HAP-1 (cell line): ENCODE data around the gene TAS2R3.
A peak's percentile ranks its signal among the peaks of the same experiment; 100 is the strongest.
"Not testable (repeated sequence)": the region's sequence is repeated elsewhere in the genome, so short reads cannot be mapped to it uniquely, and the experiment has no call there.

Experiments
- DNase-seq, 2 experiments: peaks; one replicate each; pipeline ENCODE4 v3.0.0-alpha.2; 2016 to 2020; ENCODE audit warnings: low spot score in 2 of 2
- H3K27me3 ChIP-seq: fragments of 250-450 bp; sonication (Bioruptor Pico); 2 replicates; pipeline ENCODE4 v1.5.1; 2020; ENCODE audit warnings: low read depth, mild to moderate bottlenecking, moderate library complexity
- H3K36me3 ChIP-seq: fragments of 250-450 bp; sonication (Bioruptor Pico); replicated peaks from 2 replicates; pipeline ENCODE4 v1.5.1; 2020; ENCODE audit warnings: mild to moderate bottlenecking
- H3K4me1 ChIP-seq: fragments of 250-450 bp; sonication (Bioruptor Pico); 2 replicates; pipeline ENCODE4 v1.5.1; 2020; ENCODE audit warnings: mild to moderate bottlenecking
- H3K4me3 ChIP-seq: fragments of 250-450 bp; sonication (Bioruptor Pico); 2 replicates; pipeline ENCODE4 v1.5.1; 2020; ENCODE audit warnings: mild to moderate bottlenecking, moderate library complexity
- H3K9me3 ChIP-seq: fragments of 250-450 bp; sonication (Bioruptor Pico); 2 replicates; pipeline ENCODE4 v1.5.1; 2020; ENCODE audit warnings: mild to moderate bottlenecking, moderate library complexity
- in situ Hi-C: fragments of 300-500 bp; cut with MboI; formaldehyde crosslinking; loops from 3 replicates; pipeline ENCODE4 v1.14.3; 2020; ENCODE audit warnings: low sequenced_read_pairs, inconsistent platforms, mixed read lengths

Gene TAS2R3

DNA sequence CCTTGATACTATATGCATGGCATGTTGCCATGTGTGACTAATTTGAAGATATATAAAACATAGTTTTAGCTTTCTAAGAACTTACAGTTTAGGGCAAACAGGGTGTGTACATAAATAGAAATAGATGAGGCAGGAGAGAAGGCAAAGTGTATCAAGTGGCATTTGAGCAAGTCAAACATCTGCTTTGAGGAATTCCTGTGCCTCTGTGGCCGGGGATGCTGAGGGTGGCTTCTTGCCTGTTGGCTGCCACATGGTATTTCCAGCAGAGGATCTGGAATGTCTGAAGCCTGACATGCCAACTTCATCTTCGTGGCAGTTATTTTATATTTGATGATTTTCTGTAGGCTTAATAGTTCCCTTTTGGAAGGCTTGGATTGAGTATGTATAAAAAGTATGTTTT, 19.8 kb upstream of the TAS2R3 start:
- in situ Hi-C loops = no loop called here
- no peak overlapping the region for H3K4me3 ChIP-seq
- H3K36me3 ChIP-seq = peaks cover 94% of the 10 kb centered on the region
- no peaks in the 10 kb centered on the region for H3K27me3 ChIP-seq
- peaks cover 4% of the 10 kb centered on the region for H3K4me1 ChIP-seq
- no peaks in the 10 kb centered on the region for H3K9me3 ChIP-seq
- no peak for DNase-seq

DNA sequence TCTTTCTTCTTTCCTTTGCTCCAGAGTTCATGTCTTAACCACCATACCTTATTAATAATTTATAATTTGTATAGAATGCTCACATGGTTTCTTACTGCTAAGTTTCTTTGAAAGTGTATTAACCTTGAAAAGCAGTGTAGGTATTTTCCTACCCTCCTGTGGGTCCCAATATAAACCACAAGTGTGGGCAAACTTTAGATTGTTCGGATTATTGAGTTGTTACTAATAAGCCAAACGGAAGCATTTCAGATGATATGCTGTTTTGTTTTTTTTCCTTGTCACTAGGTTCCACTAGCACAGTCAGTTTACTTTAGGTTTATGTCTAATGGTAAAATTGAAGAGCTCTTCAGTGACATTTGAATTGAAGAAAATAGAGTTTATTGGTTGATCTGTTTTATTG, 15.5 kb upstream of the TAS2R3 start:
- Histone ChIP-seq H3K27me3 (no peaks in the 10 kb centered on the region), H3K36me3 (peaks cover 93% of the 10 kb centered on the region), H3K9me3 (peaks cover 5% of the 10 kb centered on the region; the same call in 1 of the 2 replicates), H3K4me3 (no peak overlapping the region), H3K4me1 (no peaks in the 10 kb centered on the region)
- no peak for DNase-seq
- in situ Hi-C loops = no loop called here

DNA sequence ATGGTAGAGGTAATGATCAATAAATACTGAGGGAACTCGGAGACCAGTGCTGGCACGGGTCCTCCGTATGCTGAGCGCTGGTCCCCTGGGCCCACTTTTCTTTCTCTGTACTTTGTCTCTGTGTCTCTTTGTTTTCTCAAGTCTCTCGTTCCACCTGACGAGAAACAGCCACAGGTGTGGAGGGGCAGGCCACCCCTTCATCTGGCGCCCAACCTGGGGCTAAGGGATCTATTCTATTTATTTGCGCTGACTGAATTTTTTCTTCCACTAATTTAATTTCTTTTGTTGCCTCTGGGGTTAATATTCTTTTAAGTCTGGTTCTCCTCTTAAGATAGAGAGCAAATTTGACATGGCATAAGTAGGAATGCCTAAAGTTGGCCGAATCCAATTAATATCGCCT, 12.0 kb upstream of the TAS2R3 start:
- DNase-seq = peak in 1 of 2 experiments; percentile 29
- in situ Hi-C loops, H3K4me1 ChIP-seq, H3K4me3 ChIP-seq, H3K9me3 ChIP-seq, H3K27me3 ChIP-seq: not testable (repeated sequence)
- peaks cover 73% of the 10 kb centered on the region for H3K36me3 ChIP-seq

- no peaks in the 10 kb centered on the region for H3K27me3 ChIP-seq
- H3K36me3 ChIP-seq = peaks cover 73% of the 10 kb centered on the region
- in situ Hi-C loops = no loop called here
- H3K4me3 ChIP-seq = no peak overlapping the region
- no peak for DNase-seq
- no peaks in the 10 kb centered on the region for H3K4me1 ChIP-seq
- H3K9me3 ChIP-seq = peaks cover 5% of the 10 kb centered on the region; the same call in 1 of the 2 replicates
These were observed 11.3 kb upstream of the TAS2R3 start for GRCh38 chr7:141752634-141753033.

- DNase-seq = peak in 1 of 2 experiments; percentile 36
- no peaks in the 10 kb centered on the region for H3K27me3 ChIP-seq
- no peaks in the 10 kb centered on the region for H3K4me1 ChIP-seq
- H3K9me3 ChIP-seq = peaks cover 5% of the 10 kb centered on the region; the same call in 1 of the 2 replicates
- H3K36me3 ChIP-seq = peaks cover 66% of the 10 kb centered on the region
- in situ Hi-C loops = no loop called here
- H3K4me3 ChIP-seq = no peak overlapping the region
These were observed 9.0 kb upstream of the TAS2R3 start for GRCh38 chr7:141754939-141755338.

GRCh38 chr7:141770083-141770583, 6.2 kb downstream of the TAS2R3 start:
- H3K27me3 ChIP-seq, in situ Hi-C loops, DNase-seq: not testable (repeated sequence)

GRCh38 chr7:141776374-141776773, 12.5 kb downstream of the TAS2R3 start, which contains the start of gene TAS2R4:
TAS2R4 (plus strand) TSS chr7:141776674; CDS start chr7:141778489, 1,815 bp downstream.
- DNase-seq = no peak
- Histone ChIP-seq H3K4me1 (no peaks in the 10 kb centered on the region), H3K36me3 (no peaks in the 10 kb centered on the region), H3K4me3 (no peak within 1 kb of the TSS), H3K27me3 (no peaks in the 10 kb centered on the region), H3K9me3 (no peaks in the 10 kb centered on the region)
- in situ Hi-C loops = no loop called here

More at GRCh38 chr7:141770083-141770583, 6.2 kb downstream of the TAS2R3 start:
- not testable (repeated sequence) for H3K4me1 ChIP-seq, H3K4me3 ChIP-seq, H3K9me3 ChIP-seq, H3K36me3 ChIP-seq

- Histone ChIP-seq H3K4me3 (no peak overlapping the region), H3K27me3 (no peaks in the 10 kb centered on the region), H3K4me1 (no peaks in the 10 kb centered on the region), H3K9me3 (no peaks in the 10 kb centered on the region), H3K36me3 (no peaks in the 10 kb centered on the region)
- in situ Hi-C loops = no loop called here
- DNase-seq = peak; percentile 35 to 53
These were observed 22.0 kb downstream of the TAS2R3 start for GRCh38 chr7:141785706-141786552.

GRCh38 chr7:141788296-141788695, 24.4 kb downstream of the TAS2R3 start:
- Histone ChIP-seq H3K36me3 (no peaks in the 10 kb centered on the region), H3K4me3 (no peak overlapping the region), H3K27me3 (no peaks in the 10 kb centered on the region), H3K4me1 (no peaks in the 10 kb centered on the region), H3K9me3 (no peaks in the 10 kb centered on the region)
- peak in 1 of 2 experiments; percentile 7 for DNase-seq
- in situ Hi-C loops = no loop called here

- DNase-seq = no peak
- Histone ChIP-seq H3K4me3 (no peak within 1 kb of the TSS), H3K9me3 (no peaks in the 10 kb centered on the region), H3K36me3 (no peaks in the 10 kb centered on the region), H3K27me3 (no peaks in the 10 kb centered on the region), H3K4me1 (no peaks in the 10 kb centered on the region)
- in situ Hi-C loops = no loop called here
These were observed 26.0 kb downstream of the TAS2R3 start, which contains the start of gene TAS2R5 for GRCh38 chr7:141789917-141790316. TAS2R5 (plus strand) TSS chr7:141790217; CDS start chr7:141790362, 145 bp downstream.

GRCh38 chr7:141792526-141792925, 28.6 kb downstream of the TAS2R3 start:
- Histone ChIP-seq H3K36me3 (no peaks in the 10 kb centered on the region), H3K27me3 (no peaks in the 10 kb centered on the region), H3K9me3 (no peaks in the 10 kb centered on the region), H3K4me1 (no peaks in the 10 kb centered on the region), H3K4me3 (no peak overlapping the region)
- in situ Hi-C loops = no loop called here
- DNase-seq = no peak
